ENCODE measurements around the gene THAP9. TPM values are rescaled to one million over a fixed set of nuclear protein-coding genes. Genes with fewer than 3 reads are reported as not detected.
"Not testable (repeated sequence)": the region's sequence is repeated elsewhere in the genome, so short reads cannot be mapped to it uniquely, and the experiment has no call there.

Gene THAP9
- total RNA-seq = 2.6 and 2.7 TPM in 2 replicates

DNA sequence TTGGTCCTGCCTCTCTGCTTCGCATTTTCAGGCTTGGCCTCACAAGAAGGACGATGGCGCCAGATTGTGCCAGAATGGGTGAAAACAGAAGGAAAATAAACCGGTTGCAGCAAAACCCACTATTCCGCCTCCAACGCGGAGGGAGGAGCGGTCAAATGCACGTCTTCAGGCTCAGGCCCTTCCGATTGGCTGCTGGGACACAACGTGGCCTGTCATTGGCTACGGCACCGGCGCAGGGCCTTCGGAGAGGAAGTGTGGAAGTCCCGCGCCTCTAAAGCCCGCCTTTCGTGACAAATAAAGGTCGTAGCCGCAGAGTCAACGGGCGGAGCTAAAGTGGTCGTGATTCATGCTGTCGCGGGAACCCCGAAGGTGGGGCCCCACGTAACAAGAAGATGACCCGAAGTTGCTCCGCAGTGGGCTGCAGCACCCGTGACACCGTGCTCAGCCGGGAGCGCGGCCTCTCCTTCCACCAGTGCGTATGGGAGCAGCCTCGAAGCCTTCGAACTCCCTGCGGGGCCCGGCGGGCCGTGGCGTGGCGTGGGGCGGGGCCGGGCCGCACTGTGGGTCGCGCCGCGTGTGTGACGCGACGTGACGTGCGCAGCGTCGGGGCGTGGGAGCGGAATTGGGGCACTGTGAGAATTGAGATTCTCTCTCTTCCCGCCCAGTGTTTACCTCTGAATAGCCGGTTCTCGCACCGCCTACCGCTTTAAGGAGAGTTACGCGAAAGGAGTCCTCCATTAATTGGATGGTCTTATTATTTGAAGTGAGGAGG, at the start of gene THAP9:
Gene THAP9 (plus strand): TSS at position 325 of the 772 bp plus-strand sequence. CDS start 68 bp downstream, at position 393.
- intact Hi-C loops (cut with micrococcal nuclease) = loop anchor here (1.0 to 5.0 kb wide), 13 partner anchors 9 to 613 kb away; partner anchors contain the start of genes ABRAXAS1, COPS4, COQ2 and HELQ

DNA sequence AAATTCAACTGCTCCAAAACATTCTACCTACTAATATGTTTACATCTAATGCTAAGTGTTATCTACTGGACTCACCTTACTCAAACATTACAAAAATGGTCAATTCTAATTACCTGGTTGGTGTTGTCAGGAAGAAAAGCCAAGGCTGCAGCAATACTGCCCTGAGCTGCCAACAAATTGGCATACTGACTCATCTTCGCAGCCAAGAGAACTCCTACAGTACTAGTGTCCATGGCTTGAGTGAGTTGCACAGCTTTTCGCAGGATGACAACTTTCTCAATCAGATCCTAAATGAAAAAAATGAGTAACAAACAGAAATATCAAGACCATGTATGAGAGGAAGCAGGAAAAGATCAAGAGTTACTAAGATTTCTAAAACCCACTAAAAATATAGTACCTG, 49.2 kb upstream of the THAP9 start:
- intact Hi-C loops (cut with micrococcal nuclease) = loop anchor here (5.0 kb wide), 2 partner anchors 186 to 431 kb away; partner anchors contain the start of genes COPS4 and COQ2

- intact Hi-C loops (cut with micrococcal nuclease) = loop anchor here (1.0 to 5.0 kb wide), 4 partner anchors 39 to 430 kb away; partner anchors contain the start of genes COPS4, COQ2 and SEC31A
These were observed 48.4 kb upstream of the THAP9 start for GRCh38 chr4:82851885-82852750.

GRCh38 chr4:82852751-82853285, 47.7 kb upstream of the THAP9 start:
- intact Hi-C loops (cut with micrococcal nuclease) = loop anchor here (1.0 to 5.0 kb wide), 4 partner anchors 38 to 429 kb away; partner anchors contain the start of genes COPS4, COQ2 and SEC31A

DNA sequence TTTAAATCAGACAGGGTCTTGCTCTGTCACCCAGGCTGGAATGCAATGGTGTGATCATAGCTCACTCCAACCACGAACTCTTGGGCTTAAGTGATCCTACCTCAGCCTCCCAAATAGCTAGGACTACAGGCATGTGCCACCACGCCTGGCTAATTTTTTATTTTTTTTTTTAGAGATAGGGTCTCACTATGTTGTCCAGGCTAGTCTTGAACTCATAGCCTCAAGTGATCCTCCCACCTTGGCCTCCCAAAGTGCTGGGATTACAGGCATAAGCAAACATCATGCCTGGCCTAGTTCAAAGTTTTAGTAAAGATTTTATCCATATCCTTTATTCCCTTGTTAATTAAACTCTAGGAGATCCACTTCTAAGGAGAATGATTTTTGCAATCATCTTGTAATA, 40.0 kb upstream of the THAP9 start:
- intact Hi-C loops (cut with micrococcal nuclease) = not testable (repeated sequence)

DNA sequence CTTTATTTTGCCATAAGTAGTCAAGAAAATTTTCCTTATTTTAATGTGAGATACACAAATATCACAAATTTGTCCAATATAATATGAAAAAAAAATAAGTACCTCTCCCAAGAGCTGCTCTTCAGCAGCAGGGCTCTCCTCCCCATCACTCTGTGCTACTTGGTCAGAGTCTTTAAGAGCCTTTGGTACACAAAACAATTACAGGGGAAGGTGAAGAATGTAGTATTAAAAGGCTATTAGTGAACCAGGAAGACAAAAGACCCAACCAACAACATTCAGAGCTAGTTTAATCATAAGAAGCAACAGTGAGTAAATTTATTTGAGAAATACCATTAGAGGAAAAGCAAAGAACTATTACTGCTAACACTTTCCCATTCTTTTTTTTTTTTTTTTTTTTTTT, 39.0 kb upstream of the THAP9 start:
- intact Hi-C loops (cut with micrococcal nuclease) = no loop called here

DNA sequence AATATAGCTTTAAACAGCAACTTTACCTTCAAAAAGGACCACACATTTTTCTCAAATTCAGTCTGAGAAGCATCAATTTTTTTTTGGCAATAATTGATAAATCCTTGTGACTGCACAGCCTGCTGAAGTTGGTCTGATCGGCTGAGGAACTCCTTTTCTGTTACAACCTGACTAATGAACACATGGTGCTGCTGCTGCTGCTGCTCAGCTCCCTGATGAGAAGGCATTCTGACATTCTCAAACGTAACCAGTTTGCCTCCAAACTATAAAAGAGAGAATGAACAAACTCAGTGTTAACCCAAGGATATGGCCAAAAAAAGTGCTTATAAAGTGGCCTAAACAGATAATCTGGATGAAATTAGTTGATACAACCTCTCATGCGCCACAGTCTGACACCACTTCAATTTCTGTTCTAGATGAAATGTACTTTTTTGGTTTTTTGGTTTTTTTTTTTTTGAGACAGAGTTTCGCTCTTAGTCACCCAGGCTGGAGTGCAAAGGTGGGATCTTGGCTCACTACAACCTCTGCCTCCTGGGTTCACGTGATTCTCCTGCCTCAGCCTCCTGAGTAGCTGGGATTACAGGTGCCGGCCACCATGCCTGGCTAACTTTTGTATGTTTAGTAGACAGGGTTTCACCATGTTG, 36.1 kb upstream of the THAP9 start:
- intact Hi-C loops (cut with micrococcal nuclease) = no loop called here

DNA sequence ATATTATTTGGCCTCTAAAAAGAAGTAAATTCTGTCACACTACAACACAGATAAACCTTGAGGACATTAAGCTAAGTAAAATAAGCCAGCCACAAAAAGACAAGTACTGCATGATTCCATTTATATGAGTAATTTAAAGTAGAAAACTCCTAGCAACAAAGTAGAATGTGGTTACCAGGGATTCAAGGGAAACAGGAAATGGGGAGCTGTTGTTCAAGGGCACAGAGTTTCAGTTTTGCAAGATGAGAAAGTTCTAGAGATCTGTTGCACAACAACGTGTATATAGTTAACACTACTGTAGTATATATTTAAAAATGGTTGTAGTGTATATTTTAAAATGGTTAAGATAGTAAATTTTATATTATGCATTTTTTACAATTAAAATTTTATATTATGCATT, 34.9 kb upstream of the THAP9 start:
- intact Hi-C loops (cut with micrococcal nuclease) = loop anchor here (1.0 kb wide), 4 partner anchors 26 to 491 kb away; partner anchors contain the start of genes LIN54, SEC31A and THAP9

DNA sequence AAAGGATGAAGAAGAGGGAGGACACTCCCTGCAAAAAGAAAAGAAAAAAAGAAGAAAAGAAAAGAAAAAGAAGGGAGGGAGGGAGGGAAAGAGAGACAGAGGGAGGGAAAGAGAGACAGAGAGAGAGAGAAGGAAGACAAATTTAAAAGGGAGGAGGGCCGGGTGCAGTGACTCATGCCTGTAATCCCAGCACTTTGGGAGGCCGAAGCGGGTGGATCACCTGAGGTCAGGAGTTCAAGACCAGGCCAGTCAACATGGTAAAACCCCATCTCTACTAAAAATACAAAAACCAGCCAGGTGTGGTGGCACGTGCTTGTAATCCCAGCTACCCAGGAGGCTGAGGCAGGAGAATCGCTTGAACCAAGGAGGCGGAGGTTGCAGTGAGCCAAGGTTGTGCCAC, 34.5 kb upstream of the THAP9 start:
- intact Hi-C loops (cut with micrococcal nuclease) = not testable (repeated sequence)

GRCh38 chr4:82866706-82867385, 33.7 kb upstream of the THAP9 start:
- intact Hi-C loops (cut with micrococcal nuclease) = no loop called here

DNA sequence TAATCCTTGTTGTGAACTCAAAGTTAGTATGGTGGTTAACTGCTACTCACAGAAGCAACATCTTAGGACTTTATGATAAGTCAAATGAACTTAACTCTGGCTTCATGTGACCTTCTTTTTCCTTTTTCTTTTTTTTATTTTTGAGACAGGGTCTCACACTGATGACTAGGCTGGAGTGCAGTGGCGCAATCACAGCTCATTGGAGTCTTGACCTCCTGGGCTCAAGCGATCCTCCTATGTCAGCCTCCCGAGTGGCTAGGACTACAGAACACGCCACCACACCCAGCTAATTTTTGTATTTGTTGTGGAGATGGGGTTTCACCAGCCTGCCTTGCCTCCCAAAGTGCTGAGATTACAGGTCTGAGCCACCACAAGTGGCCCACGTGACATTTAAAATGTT, 32.0 kb upstream of the THAP9 start:
- intact Hi-C loops (cut with micrococcal nuclease) = no loop called here

DNA sequence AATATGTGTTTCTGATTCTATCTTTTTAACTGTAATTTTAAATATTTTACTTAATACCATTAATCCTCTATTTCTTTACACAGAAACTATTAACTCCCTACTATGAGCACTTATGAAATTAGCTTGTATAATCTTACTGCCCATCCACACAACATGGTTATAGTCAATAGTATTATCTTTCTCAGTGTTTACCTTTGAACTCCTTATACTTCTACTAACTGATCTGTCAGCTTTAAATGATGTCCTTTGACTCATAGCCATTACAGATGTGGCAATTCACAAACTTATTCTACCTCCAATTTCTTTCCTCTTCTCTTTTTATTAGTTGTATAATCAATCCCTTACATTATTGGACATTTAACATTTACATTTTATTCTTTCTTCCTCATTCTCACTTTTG, 15.1 kb upstream of the THAP9 start:
- intact Hi-C loops (cut with micrococcal nuclease) = no loop called here

GRCh38 chr4:82886147-82886942, 14.2 kb upstream of the THAP9 start:
- intact Hi-C loops (cut with micrococcal nuclease) = no loop called here

- intact Hi-C loops (cut with micrococcal nuclease) = no loop called here
These were observed 11.2 kb upstream of the THAP9 start for GRCh38 chr4:82889287-82889686.

GRCh38 chr4:82890528-82890900, 10.0 kb upstream of the THAP9 start:
- intact Hi-C loops (cut with micrococcal nuclease) = loop anchor here (2.0 kb wide), 3 partner anchors 14 to 462 kb away; no protein-coding TSS in a partner anchor

- intact Hi-C loops (cut with micrococcal nuclease) = loop anchor here (1.0 to 2.0 kb wide), 7 partner anchors 9 to 462 kb away; partner anchors contain the start of genes LIN54 and THAP9
These were observed 9.4 kb upstream of the THAP9 start, which contains the start of gene SEC31A for GRCh38 chr4:82890901-82891706. TSS of gene SEC31A (minus strand) at chr4:82891153. CDS start at chr4:82881936, 9,217 bp downstream.

- intact Hi-C loops (cut with micrococcal nuclease) = loop anchor here (1.0 to 2.0 kb wide), 7 partner anchors 8 to 463 kb away; partner anchors contain the start of genes LIN54 and THAP9
These were observed 8.6 kb upstream of the THAP9 start for GRCh38 chr4:82891707-82892466.

DNA sequence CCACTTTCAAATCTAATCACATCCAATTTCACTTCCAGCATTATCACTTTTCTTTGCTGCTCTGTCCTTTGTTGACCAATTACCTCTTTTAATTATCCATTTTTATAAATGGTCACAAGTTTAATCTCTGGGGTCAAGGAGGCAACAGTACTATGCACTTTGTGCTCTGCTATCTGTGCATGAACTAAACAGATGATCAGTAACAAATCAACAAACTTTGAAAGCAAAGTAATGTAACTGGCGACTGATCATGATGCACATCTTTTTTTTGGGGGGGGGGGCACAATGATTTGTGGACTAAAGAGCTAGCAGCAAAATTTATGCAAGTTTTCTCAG, 8.1 kb upstream of the THAP9 start:
- intact Hi-C loops (cut with micrococcal nuclease) = no loop called here
